AG20443 (cell line): ENCODE data around the gene ACAP2.
A peak's percentile ranks its signal among the peaks of the same experiment; 100 is the strongest.
"Not testable (repeated sequence)": the region's sequence is repeated elsewhere in the genome, so short reads cannot be mapped to it uniquely, and the experiment has no call there.

ENCODE experiments used
- DNase-seq: peaks from one replicate; pipeline ENCODE4 v3.0.0; 2012; ENCODE audit warnings: low spot score, mixed read lengths

Gene ACAP2

DNA sequence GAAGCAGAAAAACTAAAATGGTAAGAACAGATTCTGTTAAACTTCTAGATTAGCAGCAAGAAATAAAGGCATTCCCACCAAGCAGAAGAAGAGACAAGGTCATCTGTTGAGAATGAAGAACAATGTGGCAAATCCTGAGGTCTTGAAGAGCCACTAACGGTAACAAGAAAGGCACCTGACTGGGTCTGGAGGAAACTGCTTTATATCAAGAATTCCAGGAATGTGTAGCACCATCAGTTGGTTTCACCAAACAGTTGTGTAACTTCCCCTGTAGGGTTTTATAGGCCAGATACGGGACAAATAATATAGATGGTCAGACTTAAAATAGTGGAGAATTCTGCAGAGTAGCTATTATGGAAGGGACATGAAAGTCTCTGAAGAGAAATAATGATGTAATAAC is 57.3 kb downstream of the ACAP2 start:
- DNase-seq = no peak

DNA sequence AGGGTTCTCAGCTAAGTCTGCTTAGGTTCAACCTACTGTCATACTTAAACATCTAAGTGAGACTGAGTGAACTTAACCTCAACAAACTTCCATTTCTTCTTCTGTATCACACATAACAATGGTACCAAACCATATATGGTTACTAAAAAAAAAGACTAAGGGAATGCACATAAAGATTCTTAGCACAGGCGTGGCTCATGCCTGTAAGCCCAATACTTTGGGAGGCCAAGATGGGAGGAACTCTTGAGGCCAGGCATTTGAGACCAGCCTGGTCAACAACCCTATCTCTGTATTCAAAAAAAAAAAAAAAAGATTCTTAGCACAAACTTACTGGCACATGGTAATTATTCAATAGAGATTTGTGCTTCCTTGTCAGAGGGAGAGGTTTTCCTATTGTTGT is 57.9 kb downstream of the ACAP2 start:
- DNase-seq = no peak

DNA sequence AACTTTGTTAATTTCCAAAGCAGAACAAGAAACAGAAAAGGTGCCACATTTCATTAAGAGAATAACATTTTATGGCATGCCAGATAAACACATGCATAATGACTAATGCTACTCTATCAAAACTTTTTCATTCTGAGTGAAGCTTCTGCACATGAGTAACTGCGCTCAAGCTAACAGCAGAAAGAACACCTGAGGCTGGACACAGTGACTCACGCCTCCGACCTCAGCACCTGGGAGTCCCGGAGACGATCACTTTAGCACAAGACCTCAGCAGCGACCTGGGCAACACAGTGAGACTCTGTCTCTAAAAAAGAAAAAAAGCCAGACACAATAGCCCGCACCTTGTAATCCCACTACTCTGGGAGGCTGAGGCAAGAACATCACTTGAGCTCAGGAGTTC is 70.6 kb downstream of the ACAP2 start:
- DNase-seq = no peak

DNA sequence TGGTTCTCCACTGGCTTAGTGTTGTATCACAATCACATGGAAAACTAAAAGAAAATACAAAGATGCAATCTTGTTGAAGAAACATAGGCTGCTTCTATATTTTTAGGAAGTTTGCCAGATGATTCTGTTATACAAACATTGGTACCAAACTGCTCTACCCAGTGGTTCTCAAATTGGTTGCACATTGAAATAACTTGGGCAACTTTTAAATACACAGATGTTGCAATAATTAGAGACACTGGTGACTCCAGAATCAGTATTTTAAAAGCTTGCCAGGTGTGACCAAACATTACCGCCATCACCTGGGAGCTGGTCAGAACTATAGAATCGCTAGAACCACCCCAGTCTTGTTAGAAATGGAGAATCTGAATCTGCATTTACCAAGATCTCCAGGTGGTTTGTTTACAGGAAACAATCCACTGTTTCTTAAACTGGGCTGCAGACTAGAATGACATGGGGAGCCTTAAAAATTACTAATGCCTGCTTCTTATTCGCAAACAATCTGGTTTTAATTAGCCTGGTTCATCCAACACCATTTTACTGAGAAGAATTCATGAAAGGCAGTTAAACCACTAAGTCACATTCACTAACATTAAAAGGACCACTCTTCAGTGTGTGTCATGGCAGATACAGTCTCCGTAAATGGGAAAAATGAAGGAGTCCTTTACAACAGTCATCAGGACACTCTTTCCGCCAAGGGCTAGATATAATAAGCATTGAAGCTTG is 76.5 kb downstream of the ACAP2 start:
- peak; percentile 11 for DNase-seq

DNA sequence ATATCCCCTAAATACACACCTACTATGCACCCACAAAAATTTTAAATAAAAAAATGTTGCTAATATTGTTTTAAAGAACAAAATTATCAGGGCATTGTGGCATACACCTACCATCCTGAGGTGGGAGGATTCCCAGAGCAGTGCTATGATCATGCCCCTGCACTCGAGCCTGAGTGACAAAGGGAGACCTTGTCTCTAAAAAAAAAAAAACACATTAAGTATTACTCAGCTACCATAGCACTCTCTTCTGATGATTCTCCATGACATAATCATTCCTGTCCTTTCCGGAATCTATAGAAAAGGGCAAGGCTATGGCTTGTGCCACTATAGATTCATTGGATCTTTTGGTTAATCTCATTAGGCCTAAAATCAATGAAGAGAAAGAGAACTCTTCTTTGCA is 77.4 kb downstream of the ACAP2 start:
- DNase-seq = no peak

DNA sequence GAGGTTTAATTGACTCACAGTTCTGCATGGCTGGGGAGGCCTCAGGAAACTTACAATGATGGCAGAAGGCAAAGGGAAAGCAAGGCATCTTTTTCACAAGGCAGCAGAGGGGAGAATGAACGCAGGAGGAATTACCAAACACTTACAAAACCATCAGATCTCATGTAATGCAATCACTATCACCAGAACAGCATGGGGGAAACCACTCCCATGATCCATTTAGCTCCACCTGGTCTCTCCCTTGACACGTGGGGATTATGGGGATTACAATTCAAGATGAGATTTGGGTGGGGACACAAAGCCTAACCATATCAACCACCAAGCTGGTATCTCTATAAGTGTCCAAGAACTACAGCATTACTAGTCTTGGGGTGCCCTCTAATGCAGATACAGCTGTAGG is 85.0 kb downstream of the ACAP2 start:
- not testable (repeated sequence) for DNase-seq

DNA sequence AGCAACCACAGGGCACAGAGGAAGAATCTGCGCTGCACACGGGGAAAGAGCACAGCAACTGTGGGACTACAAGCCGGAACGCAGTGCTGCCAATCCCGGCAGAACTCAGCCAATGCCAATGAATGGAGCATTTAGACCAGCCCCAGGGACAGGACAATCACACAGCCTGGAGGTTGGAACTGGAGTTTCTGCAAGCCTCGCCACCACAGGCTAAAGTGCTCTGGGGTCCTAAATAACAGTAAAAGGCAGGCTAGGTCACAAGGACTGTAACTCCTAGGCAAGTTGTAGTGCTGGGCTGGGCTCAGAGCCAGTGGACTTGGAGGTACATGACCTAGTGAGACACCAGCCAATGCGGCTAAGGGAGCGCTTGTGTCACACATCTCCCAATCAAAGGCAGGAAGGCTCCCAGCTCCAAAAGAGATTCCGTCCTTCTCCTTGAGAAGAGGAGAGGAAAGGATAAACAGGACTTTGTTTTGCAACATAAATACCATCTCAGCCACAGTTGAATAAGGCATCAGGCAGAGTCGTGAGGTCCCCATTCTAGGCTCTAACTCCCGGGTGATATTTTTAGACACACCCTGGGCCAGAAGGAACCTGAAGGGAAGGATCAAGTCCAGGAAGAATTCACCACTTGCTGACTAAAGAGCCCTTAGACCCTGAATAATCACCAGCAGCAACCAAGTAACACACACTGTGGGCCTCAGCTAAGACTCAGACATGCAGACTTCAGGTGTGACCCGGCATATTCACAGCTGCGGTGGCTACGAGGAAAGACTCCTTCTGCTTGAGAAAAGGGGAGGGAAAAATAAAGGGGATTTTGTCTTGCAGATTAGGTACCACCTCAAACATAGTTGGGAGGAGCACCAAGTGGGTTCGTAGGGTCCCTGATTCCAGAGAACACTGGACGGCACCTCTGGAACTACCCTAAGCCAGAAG is 86.4 kb downstream of the ACAP2 start:
- no peak for DNase-seq

DNA sequence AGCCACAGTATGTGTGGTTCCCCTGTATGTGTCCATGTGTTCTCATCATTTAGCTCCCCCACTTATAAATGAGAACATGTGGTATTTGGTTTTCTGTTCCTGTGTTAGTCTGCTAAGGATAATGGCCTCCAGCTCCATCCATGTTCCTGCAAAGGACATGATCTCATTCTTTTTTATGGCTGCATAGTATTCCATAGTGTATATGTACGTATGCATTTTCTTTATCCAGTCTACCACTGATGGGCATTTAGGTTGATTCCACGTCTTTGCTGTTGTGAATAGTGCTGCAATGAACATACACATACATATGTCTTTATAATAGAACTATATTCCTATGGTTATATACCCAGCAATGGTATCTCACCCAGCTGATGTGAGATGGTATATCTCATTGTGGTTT is 88.8 kb downstream of the ACAP2 start:
- DNase-seq = not testable (repeated sequence)

DNA sequence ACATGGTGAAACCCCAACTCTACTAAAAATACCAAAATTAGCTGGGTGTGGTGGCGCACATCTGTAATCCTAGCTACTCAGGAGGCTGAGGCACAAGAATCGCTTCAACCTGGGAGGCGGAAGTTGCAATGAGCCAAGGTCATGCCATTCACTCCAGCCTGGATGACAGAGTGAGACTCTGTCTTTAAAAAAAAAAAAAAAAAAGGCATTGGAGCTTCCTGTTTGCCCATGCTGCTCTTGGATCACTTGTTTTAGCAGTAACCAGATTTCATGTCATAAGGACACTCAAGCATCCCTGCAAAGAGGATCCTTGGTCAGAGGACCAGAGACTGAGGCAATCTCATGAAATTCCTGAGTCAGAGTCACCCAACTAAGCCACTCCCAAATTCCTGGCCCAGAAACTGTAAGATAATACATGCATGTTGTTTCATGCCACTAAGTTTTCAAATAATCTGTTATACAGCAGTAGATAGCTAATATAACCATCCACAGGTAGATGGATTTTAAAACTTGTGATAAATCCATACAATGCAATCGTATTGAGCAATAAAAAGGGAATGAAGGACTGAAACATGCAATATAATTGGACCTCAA is 89.8 kb downstream of the ACAP2 start:
- DNase-seq = peak; percentile 86

DNA sequence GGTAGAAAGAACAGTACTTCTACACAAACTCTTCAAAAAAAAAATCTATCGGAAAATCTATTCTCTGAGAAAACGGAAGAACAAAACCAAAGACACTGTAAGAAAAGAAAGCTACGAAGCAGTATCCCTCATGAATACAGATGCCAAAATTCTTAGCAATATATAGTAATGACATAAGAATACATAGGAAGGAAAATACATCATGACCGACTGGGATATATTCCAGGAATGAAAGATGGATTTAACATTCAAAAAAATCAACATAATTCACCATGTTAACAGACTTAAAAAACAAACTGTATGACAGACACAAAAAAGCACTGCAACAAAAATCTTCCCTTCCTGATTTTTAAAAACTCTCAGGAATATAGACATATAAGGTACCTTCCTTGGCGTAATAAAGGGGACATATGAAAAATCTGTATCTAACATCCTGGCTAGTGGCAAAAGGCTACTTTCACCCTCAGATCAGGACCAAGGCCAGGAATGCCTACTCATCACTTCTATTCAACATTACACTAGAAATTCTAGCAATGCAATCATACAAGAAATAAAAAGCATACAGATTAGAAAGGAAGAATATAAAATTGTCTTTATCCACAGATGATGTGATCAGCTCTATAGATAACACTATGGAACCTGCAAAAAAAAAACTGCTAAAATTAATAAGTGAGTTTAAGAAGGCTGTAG is 94.2 kb downstream of the ACAP2 start:
- DNase-seq = no peak

DNA sequence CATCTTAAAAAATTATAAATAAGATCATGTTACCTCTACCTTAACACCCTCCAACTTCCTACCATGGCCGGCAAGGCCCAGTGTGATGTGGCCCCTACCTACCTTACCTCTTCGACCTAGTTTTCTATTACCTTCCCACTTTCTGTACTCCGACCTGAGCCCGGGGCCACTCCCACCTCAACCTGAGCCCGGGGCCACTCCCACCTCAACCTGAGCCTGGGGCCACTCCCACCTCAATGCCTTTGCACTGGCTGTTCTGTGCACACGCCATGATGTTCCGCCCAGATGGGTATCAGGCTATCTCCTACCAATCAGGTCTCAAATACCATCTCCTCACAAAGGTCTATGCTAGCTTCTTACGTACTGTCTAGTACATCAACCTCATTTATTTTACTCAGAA is 105.1 kb downstream of the ACAP2 start:
- DNase-seq = no peak

DNA sequence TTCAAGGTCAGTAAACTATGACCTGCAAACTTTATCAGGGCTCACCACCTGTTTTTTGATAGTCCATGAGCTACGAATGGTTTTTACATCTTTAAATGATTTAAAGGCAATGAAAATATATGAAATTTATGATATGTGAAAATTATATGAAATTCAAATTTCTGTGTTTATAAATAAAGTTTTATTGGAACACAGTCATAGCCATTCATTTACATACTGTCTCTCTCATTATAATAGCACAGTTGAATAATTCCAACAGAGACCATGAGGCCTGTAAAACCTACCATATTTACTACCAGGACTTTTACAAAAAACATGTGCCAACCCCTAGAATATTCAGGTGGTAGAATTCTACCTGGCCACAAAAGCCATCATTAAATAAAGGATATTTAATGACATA is 107.9 kb downstream of the ACAP2 start:
- no peak for DNase-seq

DNA sequence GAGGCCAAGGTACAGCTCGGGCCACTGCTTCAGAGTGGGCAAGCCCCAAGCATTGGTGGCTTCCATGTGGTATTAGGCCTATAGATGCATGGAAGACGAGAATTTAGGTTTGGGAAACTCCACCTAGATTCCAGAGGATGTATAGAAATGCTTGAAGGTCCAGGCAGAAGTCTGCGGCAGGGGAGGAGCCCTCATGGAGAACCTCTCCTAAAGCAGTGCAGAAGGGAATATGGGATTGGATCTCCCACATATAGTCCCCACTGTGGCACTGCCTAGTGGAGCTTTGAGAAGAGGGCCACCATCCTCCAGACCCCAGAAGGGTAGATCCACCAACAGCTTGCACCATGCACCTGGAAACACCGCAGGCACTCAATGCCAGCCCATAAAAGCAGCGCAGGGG is 123.8 kb downstream of the ACAP2 start:
- no peak for DNase-seq

DNA sequence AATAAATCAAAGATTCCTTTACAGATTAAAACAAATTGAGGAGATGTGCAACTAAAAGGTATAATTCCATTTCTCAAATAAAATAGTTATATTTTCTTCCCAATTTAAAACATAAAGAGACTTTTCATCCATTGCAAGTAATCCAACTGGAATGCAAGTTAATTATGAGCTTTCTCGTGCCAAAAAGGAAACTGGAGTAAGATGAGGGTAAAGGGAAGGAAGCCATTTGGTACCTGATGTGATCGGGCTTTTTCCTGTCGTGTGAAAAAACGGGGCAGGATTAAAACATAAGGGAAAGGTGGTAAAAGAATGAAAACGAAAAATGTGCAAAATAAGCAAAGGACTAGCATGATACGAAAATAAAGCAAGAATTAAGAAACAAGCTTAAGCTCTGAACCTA is 130.1 kb downstream of the ACAP2 start:
- no peak for DNase-seq

DNA sequence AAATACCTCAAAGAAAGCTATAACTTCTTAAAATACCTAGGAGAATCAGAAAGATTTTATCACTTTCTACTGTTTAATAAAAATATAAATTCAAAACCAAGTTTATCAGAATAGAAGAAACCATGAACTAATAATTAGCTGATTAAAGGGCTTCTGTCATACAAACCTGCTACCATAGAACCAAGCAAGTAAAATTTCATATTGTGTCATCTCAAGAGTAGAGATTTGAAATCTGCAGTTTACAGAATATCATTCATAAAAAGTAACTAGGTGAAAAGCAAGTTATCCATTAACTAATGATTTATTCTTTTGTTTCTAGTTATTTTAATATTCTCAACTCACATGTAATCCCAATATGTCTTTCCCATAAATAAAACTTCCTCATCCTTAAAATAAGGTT is 135.1 kb downstream of the ACAP2 start:
- no peak for DNase-seq

DNA sequence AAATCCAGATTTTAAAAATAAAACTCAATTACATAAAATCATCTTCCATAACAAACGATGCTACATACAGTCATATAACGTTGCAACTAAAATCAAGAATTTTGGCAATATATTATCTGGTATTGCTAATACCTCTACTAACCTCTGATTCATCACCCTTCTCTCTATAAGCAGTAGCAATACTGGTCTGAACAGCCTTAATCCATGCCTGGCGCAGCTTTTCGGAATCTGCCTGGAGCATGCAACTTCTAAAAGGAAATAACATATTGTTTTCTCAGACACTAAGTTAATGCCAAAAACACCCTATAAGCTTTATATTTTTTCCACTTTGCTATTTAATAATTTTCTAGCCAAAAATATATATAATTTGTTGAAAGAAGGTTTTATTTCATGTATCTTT is 136.5 kb downstream of the ACAP2 start:
- DNase-seq = no peak

DNA sequence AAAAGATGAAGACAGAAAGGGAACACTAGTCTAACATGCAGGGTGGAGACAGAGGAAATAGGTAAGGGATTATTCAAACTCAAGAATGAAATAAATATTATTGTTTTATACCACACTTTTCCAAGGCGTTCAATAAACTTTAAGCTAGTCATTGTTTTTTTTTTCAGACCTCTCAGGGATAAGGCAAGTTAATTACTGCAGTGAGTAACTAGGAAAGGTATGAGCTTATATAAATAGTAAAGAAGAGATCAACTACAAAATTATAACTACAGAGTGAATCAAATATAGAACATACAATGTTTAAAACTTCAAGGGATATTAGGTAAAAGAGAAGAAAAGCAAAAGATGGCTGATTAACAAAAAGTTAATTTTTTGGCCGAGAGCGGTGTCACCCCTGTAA is 140.4 kb downstream of the ACAP2 start:
- DNase-seq = no peak

DNA sequence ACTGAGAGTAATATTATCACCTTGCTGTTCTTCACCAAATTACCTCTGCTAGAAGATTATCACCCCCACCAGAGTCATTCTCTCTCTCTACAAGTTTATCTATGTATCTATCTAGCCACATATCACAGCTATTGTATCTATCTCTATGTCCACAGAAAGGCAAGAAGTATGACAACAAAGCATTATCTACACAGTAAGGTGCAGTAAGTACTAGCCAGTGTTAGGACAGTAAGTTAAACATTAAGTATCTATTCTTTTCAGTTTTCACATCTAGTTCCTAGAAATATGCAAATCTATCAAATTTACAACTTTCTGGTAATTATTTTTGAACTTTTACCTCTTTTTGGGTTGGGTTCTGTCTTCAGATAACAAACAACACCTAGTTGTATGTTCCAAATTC is 145.4 kb downstream of the ACAP2 start:
- DNase-seq = no peak

DNA sequence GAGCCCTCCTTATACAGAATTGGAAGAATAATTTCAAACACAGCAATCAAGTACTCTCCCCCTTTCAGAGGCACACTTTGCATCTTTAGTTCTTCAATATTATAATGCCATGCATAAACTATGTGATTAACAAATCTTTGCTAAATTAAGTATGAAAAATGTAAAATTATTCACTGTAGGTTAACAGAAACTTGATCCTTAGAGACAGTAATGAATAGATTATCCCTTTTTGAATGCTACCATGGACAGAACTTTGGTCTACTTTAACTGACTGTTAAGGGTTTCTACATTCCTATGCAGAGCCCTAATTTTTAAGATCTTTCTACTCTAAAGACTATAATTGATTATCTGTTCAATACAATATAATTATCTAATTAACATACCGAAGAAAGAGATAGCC is 146.2 kb downstream of the ACAP2 start:
- no peak for DNase-seq

DNA sequence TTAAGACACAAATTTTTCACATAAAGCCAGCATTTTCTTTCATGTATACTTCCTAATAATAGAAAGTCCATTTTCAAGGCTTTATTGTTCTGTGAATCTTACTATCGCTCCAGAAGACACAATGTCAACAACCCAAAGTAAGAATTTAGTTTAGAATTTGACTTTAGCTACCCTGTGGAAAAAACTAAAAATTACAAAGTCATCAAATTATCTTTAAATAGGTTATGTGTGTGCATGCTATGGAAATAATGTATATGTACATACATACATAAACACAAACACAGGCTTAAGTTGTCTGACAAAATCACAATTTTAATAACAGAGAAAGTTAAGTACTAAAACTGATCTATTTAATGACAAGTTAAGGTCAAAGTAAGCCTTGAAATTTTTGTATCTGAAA is 151.7 kb downstream of the ACAP2 start:
- no peak for DNase-seq

DNA sequence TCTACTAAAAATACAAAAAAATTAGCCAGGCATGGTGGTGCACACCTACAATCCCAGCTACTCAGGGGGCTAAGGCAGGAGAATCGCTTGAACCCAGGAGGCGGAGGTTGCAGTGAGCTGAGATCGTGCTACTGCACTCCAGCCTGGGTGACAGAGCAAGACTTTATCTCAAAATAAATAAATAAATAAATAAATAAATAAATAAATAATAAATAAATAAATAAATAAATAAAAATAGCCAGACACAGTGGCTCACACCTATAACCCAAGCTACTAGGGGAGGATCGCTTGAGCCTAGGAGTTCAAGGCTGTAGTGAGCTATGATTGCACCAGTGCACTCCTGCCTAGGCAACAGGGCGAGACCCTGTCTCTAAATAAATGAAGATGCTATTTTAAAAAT is 152.2 kb downstream of the ACAP2 start:
- not testable (repeated sequence) for DNase-seq

DNA sequence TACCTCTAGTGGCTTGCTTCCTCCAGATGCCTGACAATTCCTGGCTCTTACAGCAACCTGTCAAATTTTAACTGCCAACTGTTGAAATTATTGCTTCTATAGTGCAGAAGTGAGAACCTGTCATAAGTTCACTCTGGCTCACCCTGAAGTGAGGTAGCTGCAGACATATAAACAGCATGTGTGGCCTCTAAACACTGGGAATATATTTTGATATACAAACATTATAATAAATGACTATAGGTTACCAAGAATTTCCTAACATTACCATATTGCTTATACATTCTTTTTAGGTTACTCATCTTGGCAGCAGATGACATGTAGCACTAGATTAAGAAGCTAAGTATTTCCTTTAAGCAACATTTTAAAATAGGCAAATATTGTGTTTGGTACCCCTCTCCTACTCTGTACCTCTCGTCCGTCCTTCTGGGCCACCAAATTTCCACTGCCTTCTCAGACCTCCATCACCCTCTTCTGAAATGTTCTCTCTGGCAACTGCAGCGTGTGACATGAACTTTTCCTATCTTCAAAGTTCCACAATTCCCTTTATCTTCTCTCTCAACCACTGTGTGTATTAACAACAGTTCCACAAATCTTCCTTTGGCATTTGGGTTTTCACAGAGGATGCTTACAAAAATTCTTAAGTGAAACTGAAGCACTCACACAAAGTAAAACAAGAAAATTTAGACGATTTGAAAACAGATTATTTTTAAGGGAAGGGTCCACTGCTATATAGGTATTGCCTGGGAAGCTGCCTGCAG is 156.5 kb downstream of the ACAP2 start:
- DNase-seq = no peak
